ENCODE measurements around the gene DCANP1.
A peak's percentile ranks its signal among the peaks of the same experiment; 100 is the strongest.

DCANP1 gene

GRCh38 chr5:135456238-135457099 is 9.3 kb upstream of the DCANP1 start:
- DNase-seq: peak; percentile 60

- no peak for DNase-seq
These were observed 8.7 kb upstream of the DCANP1 start for GRCh38 chr5:135455876-135456237.

GRCh38 chr5:135454946-135455345 is 7.8 kb upstream of the DCANP1 start:
- no peak for DNase-seq

- DNase-seq: no peak
These were observed 6.5 kb upstream of the DCANP1 start for GRCh38 chr5:135453613-135454012.

- DNase-seq: no peak
These were observed 5.3 kb upstream of the DCANP1 start, which contains the start of gene TIFAB for GRCh38 chr5:135452321-135453030. TSS of gene TIFAB (minus strand) at chr5:135452351. CDS start at chr5:135449939, 2,412 bp downstream.

GRCh38 chr5:135451581-135452320 is 4.6 kb upstream of the DCANP1 start:
- no peak for DNase-seq

- no peak for DNase-seq
These were observed 3.8 kb upstream of the DCANP1 start for GRCh38 chr5:135450952-135451351.

GRCh38 chr5:135450336-135450735 is 3.2 kb upstream of the DCANP1 start:
- no peak for DNase-seq

GRCh38 chr5:135449644-135450043 is 2.5 kb upstream of the DCANP1 start:
- no peak for DNase-seq

GRCh38 chr5:135448791-135449507 is 1.8 kb upstream of the DCANP1 start:
- no peak for DNase-seq

- no peak for DNase-seq
These were observed 1.1 kb upstream of the DCANP1 start for GRCh38 chr5:135448071-135448739.

- no peak for DNase-seq
These were observed 533 bp downstream of the DCANP1 start for GRCh38 chr5:135446615-135447014.

GRCh38 chr5:135446206-135446605 is 942 bp downstream of the DCANP1 start:
- DNase-seq: no peak

GRCh38 chr5:135445306-135445985 is 1.7 kb downstream of the DCANP1 start:
- no peak for DNase-seq

GRCh38 chr5:135444881-135445280 is 2.3 kb downstream of the DCANP1 start:
- no peak for DNase-seq

GRCh38 chr5:135444360-135444759 is 2.8 kb downstream of the DCANP1 start:
- no peak for DNase-seq

GRCh38 chr5:135443161-135443960 is 3.8 kb downstream of the DCANP1 start:
- DNase-seq: no peak

GRCh38 chr5:135442431-135443160 is 4.6 kb downstream of the DCANP1 start:
- no peak for DNase-seq

GRCh38 chr5:135441919-135442318 is 5.2 kb downstream of the DCANP1 start:
- no peak for DNase-seq

GRCh38 chr5:135441350-135441831 is 5.8 kb downstream of the DCANP1 start:
- no peak for DNase-seq
